D341Med (cell line): ENCODE results near the gene TRAF3IP3.
A peak's percentile ranks its signal among the peaks of the same experiment; 100 is the strongest.

ENCODE experiments used
- DNase-seq: peaks from one replicate; pipeline ENCODE4 v3.0.0; 2012; ENCODE audit warnings: low spot score

The TRAF3IP3 gene

GRCh38 chr1:209827384-209828262 is 71.8 kb downstream of the TRAF3IP3 start, which contains the start of gene UTP25:
TSS of gene UTP25 (plus strand) at chr1:209827972. CDS start at chr1:209828064, 92 bp downstream.
- DNase-seq, result peak; percentile 91

GRCh38 chr1:209829716-209830115 is 73.9 kb downstream of the TRAF3IP3 start:
- DNase-seq, result no peak

GRCh38 chr1:209830722-209831121 is 74.9 kb downstream of the TRAF3IP3 start:
- no peak for DNase-seq

GRCh38 chr1:209831615-209832014 is 75.8 kb downstream of the TRAF3IP3 start:
- no peak for DNase-seq
